Cardiac muscle cell (in vitro differentiated cells and primary cell): ENCODE measurements around the gene EFNA5. TPM values are rescaled to one million over a fixed set of nuclear protein-coding genes. Genes with fewer than 3 reads are reported as not detected.
A peak's percentile ranks its signal among the peaks of the same experiment; 100 is the strongest.

Experiments used
- DNase-seq, 2 donors: peaks; one replicate each; pipeline versions ENCODE4 v3.0.0 to v3.0.0-alpha.2; 2010 to 2017; ENCODE audit warnings: low read depth in 1 of 2, low spot score in 1 of 2
- H3K27ac ChIP-seq: fragments of 200-600 bp; sonication (generic); 2 replicates; pipeline ENCODE4 v1.5.1; 2016
- H3K27me3 ChIP-seq: fragments of 200-600 bp; sonication (generic); 2 replicates; pipeline ENCODE4 v1.6.0; 2016; ENCODE audit warnings: control low read depth
- H3K36me3 ChIP-seq: fragments of 200-600 bp; sonication (generic); 2 replicates; pipeline ENCODE4 v1.5.1; 2016; ENCODE audit warnings: control low read depth
- H3K4me1 ChIP-seq: fragments of 200-600 bp; sonication (generic); 2 replicates; pipeline ENCODE4 v1.8.1; 2017; ENCODE audit warnings: low read depth, mild to moderate bottlenecking, mixed run types
- H3K4me3 ChIP-seq: fragments of 200-600 bp; sonication (generic); 2 replicates; pipeline ENCODE4 v1.5.1; 2016; ENCODE audit warnings: mild to moderate bottlenecking
- H3K9me3 ChIP-seq: fragments of 200-600 bp; sonication (generic); 2 replicates; pipeline ENCODE4 v1.5.1; 2017; ENCODE audit warnings: low read depth, mild to moderate bottlenecking, control low read depth
- polyA plus RNA-seq: library from polyadenylated mRNA; unstranded; fragments of >200 nt; fragmentation: Nextera tagmentation; extraction: Ambion mirVana; gene quantifications from 2 replicates; pipeline ENCODE4 v1.2.1, GENCODE V29; 2016
- total RNA-seq: library from RNA; depleted of rRNA; stranded (reverse); fragments of >200 nt; gene quantifications from 2 replicates; pipeline ENCODE4 v1.2.3, GENCODE V29; 2016
- TF ChIP-seq, protein P1 (sequence below): IDR thresholded peaks from 2 replicates; pipeline ENCODE4 v1.5.1; 2012; ENCODE audit warnings: low read depth, mild to moderate bottlenecking, low read length

Gene EFNA5
- total and polyA plus RNA-seq, 2 experiments from 2014 or later, result 4.5 to 12.0 TPM

DNA sequence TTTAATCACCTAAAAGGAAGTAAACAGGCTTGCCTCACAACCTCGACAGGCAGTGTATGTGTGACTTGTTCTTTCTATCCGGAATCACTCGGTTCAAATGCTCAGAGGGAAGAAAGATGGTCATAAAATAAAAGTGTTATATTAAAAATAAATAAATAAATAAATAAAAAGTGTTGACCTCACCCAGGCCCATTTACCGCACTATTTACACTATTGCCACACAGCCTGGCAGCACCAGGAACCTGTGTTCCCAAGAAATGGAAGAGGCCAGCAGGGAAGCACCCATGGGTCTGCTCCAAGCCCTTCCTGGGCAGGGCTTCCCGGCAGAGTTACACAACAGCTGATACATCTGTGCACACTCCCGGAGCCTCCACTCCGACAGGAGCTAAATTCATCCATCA is 127.9 kb downstream of the EFNA5 start:
- peak; percentile 26 to 91 for DNase-seq
- Histone ChIP-seq H3K4me1 (peaks cover 26% of the 10 kb centered on the region), H3K9me3 (no peaks in the 10 kb centered on the region), H3K4me3 (no peak overlapping the region), H3K36me3 (no peaks in the 10 kb centered on the region), H3K27ac (no peak overlapping the region), H3K27me3 (no peaks in the 10 kb centered on the region)
- TF ChIP-seq, protein P1, sequence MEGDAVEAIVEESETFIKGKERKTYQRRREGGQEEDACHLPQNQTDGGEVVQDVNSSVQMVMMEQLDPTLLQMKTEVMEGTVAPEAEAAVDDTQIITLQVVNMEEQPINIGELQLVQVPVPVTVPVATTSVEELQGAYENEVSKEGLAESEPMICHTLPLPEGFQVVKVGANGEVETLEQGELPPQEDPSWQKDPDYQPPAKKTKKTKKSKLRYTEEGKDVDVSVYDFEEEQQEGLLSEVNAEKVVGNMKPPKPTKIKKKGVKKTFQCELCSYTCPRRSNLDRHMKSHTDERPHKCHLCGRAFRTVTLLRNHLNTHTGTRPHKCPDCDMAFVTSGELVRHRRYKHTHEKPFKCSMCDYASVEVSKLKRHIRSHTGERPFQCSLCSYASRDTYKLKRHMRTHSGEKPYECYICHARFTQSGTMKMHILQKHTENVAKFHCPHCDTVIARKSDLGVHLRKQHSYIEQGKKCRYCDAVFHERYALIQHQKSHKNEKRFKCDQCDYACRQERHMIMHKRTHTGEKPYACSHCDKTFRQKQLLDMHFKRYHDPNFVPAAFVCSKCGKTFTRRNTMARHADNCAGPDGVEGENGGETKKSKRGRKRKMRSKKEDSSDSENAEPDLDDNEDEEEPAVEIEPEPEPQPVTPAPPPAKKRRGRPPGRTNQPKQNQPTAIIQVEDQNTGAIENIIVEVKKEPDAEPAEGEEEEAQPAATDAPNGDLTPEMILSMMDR, result no peak

DNA sequence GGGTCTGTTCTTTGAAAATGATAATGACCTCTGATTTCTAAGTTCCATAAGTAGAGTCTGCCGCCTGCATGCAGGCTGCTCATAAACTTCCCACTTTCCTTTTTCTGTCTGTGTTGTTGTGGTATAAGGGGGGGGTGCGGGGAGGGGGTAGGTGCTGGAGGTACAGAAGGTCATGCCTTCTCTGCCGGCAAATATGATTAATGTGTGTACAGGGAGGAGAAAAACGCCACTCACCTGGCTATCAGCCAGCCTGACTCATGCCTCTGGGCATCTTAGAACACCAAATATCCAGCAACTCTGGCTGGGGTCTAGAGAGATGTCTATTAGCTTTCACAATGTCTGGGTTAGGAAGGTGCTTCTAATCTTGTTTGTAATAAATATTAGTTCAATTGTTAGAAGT is 128.3 kb downstream of the EFNA5 start:
- H3K36me3 ChIP-seq, result no peaks in the 10 kb centered on the region
- no peaks in the 10 kb centered on the region for H3K9me3 ChIP-seq
- no peak overlapping the region for H3K27ac ChIP-seq
- H3K27me3 ChIP-seq, result no peaks in the 10 kb centered on the region
- H3K4me3 ChIP-seq, result no peak overlapping the region
- TF ChIP-seq, protein P1, result no peak
- peaks cover 26% of the 10 kb centered on the region for H3K4me1 ChIP-seq
- peak in 1 of 2 donors; percentile 95 for DNase-seq

DNA sequence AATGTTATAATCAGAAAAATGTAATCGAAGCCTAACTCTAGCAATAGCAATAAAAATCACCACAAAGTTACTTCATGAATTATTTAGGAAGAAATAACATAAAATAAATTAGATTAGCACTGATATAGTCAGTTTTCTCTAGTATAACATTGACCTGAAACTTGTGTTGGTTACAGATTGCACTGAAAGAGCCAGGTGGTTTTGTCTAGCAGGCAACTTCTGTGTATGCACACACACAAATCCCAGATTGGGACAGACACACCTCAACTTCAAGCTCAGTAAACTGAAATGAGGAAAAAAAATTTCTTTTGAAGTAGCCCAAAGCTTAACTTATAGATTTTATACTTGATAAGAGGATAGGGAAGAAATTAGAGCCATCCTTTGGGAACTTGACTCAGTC is 129.3 kb downstream of the EFNA5 start:
- TF ChIP-seq, protein P1, result no peak
- Histone ChIP-seq H3K27me3 (no peaks in the 10 kb centered on the region), H3K4me3 (no peak overlapping the region), H3K36me3 (no peaks in the 10 kb centered on the region), H3K4me1 (peaks cover 26% of the 10 kb centered on the region), H3K9me3 (no peaks in the 10 kb centered on the region), H3K27ac (no peak overlapping the region)
- DNase-seq, result no peak

DNA sequence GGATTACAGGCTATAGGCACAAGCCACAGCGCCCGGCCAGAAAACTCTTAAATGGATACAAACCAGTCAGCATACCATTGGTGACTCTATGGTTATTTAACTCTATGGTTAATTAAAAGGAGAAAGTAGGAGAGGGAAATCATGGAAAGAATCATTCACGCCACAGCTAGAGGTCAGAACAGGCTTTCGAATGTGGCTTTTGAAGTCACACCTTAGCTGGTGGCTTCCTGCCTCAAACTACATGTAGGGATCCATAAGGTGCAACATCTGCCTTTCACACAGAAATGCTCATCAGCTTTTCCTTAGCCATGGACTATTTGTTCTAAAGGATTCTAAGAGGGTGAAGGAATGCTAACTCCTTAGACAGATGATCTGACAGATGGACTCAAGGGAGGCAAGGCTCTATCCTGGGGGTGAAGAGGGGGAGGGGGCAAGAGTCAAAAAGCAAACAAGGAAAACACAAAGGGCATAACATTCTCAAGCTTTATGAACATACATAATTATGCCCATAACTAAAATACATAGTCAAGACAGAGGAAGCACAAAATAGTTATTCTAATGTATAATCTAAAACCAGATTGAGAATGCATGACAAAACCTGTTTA is 130.9 kb downstream of the EFNA5 start:
- TF ChIP-seq, protein P1, result no peak
- Histone ChIP-seq H3K27me3 (no peaks in the 10 kb centered on the region), H3K27ac (no peak overlapping the region), H3K4me3 (no peak overlapping the region), H3K36me3 (no peaks in the 10 kb centered on the region), H3K9me3 (no peaks in the 10 kb centered on the region), H3K4me1 (peaks cover 13% of the 10 kb centered on the region)
- no peak for DNase-seq

DNA sequence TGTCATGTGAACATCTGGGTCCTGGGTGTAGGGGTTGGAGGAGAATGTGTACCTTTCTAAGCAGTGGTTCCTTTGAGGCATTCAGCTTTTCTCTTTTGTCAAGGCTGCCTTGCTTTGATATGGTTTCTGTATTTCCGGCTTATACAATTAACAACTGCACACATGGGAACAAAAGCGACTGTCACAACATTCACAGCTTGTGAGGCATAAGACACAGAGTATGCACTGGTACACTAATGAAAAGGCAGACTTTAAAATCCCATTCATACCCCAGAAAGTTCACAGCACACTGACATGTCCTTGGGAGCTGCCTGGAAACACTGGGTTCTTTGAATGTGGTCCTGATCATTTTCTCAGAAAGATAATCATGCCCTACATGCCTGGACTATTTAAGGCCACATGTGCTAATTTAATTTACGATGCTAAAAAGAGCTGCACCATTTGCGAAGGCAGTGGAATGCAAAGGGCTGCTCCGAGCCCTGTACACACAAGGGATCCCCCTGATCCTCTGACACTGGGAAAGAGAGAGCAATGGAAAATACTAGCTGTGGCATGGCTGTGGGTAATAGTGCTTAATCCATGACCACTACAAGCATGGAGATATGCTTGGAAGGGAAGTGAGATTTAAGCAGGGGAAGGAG is 131.8 kb downstream of the EFNA5 start:
- no peak for DNase-seq
- H3K27me3 ChIP-seq, result no peaks in the 10 kb centered on the region
- H3K9me3 ChIP-seq, result no peaks in the 10 kb centered on the region
- no peak overlapping the region for H3K27ac ChIP-seq
- TF ChIP-seq, protein P1, result no peak
- no peaks in the 10 kb centered on the region for H3K36me3 ChIP-seq
- H3K4me3 ChIP-seq, result no peak overlapping the region
- H3K4me1 ChIP-seq, result peaks cover 18% of the 10 kb centered on the region
